ENCODE data around the gene PCSK2.

- TF ChIP-seq POLR2A (IDR thresholded peaks at IDR 0.05; ENCODE audit: low read length) (no peak), GATA1 (IDR thresholded peaks at IDR 0.05; ENCODE audit: low read depth, low read length) (no peak)
Observed at GRCh38 chr20:17518339-17519052, 291.7 kb downstream of the PCSK2 start.

Measured in erythroblast (primary cell).